Spinal cord (tissue), 10 donors: ENCODE results near the gene ADSL. TPM values are rescaled to one million over a fixed set of nuclear protein-coding genes. Genes with fewer than 3 reads are reported as not detected.
A peak's percentile ranks its signal among the peaks of the same experiment; 100 is the strongest.

ENCODE experiments used
- DNase-seq, 6 donors: peaks; one replicate each; pipeline versions ENCODE4 v3.0.0 to v3.0.0-alpha.2; 2013 to 2015; ENCODE audit warnings: low spot score in 6 of 6, low read depth in 4 of 6
- H3K27ac ChIP-seq: one replicate; pipeline ENCODE4 v1.5.1; 2013; ENCODE audit warnings: low read depth, low read length, control low read depth
- H3K27me3 ChIP-seq: one replicate; pipeline ENCODE4 v1.6.1; 2013; ENCODE audit warnings: low read length; ENCODE audit not compliant: control insufficient read depth, insufficient read depth
- H3K36me3 ChIP-seq: one replicate; pipeline ENCODE4 v1.6.1; 2013; ENCODE audit warnings: low read length; ENCODE audit not compliant: control insufficient read depth, insufficient read depth
- H3K4me1 ChIP-seq: one replicate; pipeline ENCODE4 v1.6.1; 2013; ENCODE audit warnings: low read length; ENCODE audit not compliant: control insufficient read depth, insufficient read depth
- H3K4me3 ChIP-seq: one replicate; pipeline ENCODE4 v1.5.1; 2013; ENCODE audit warnings: low read depth, low read length, control low read depth
- H3K9me3 ChIP-seq: one replicate; pipeline ENCODE4 v1.6.1; 2013; ENCODE audit warnings: low read length; ENCODE audit not compliant: control insufficient read depth, insufficient read depth
- whole genome bisulfite sequencing: methylation state at CpG from one replicate; pipeline ENCODE4 v1.1.5; 2013; ENCODE audit warnings: missing lambda C conversion rate; ENCODE audit not compliant: insufficient coverage; 5-methylcytosine and 5-hydroxymethylcytosine counted together
- polyA plus RNA-seq, 2 donors: library from polyadenylated mRNA; unstranded; fragments of 120-200 nt; gene quantifications; one replicate each; pipeline ENCODE4 v1.2.1, GENCODE V29; 2013; ENCODE audit not compliant: insufficient read length in 2 of 2
- total RNA-seq, 2 donors: library from RNA; depleted of rRNA in 1 of 2; stranded (reverse); fragments of 120-200 nt in 1 of 2; fragments of >200 nt in 1 of 2; gene quantifications; one replicate each; pipeline versions ENCODE4 v1.2.3 to v1.2.4, GENCODE V29; 2013 to 2014
- donor health status: healthy.

The ADSL gene
- total and polyA plus RNA-seq, 4 donors, result 50.3 to 77.2 (median 64.2) TPM

- peak in 2 of 6 donors; percentile 64 to 77 for DNase-seq
Measured at GRCh38 chr22:40396882-40397281, 50.6 kb downstream of the ADSL start.

GRCh38 chr22:40397396-40397795 lies 51.1 kb downstream of the ADSL start:
- Histone ChIP-seq H3K4me1 (peaks cover 9% of the 10 kb centered on the region), H3K36me3 (peaks cover 17% of the 10 kb centered on the region), H3K27ac (no peak overlapping the region), H3K9me3 (no peaks in the 10 kb centered on the region), H3K27me3 (no peaks in the 10 kb centered on the region), H3K4me3 (no peak overlapping the region)
- 25% methylated on average over 1 of the region's 1 CpG for WGBS
- DNase-seq, result no peak

More at GRCh38 chr22:40396882-40397281, 50.6 kb downstream of the ADSL start:
- H3K4me3 ChIP-seq, result no peak overlapping the region
- H3K36me3 ChIP-seq, result peaks cover 15% of the 10 kb centered on the region
- H3K27me3 ChIP-seq, result no peaks in the 10 kb centered on the region
- peaks cover 9% of the 10 kb centered on the region for H3K4me1 ChIP-seq
- peak overlapping the region; percentile 3 for H3K27ac ChIP-seq
- H3K9me3 ChIP-seq, result no peaks in the 10 kb centered on the region
- WGBS, result 13% methylated on average over 1 of the region's 4 CpGs

- no peak overlapping the region for H3K27ac ChIP-seq
- H3K9me3 ChIP-seq, result no peaks in the 10 kb centered on the region
- peaks cover 9% of the 10 kb centered on the region for H3K4me1 ChIP-seq
- H3K36me3 ChIP-seq, result peaks cover 29% of the 10 kb centered on the region
- peak in 2 of 6 donors; percentile 26 to 43 for DNase-seq
- H3K4me3 ChIP-seq, result no peak overlapping the region
- WGBS, result 67% methylated on average over 1 of the region's 2 CpGs
- H3K27me3 ChIP-seq, result no peaks in the 10 kb centered on the region
Measured at GRCh38 chr22:40399621-40400020, 53.3 kb downstream of the ADSL start.

- Histone ChIP-seq H3K4me3 (no peak overlapping the region), H3K9me3 (no peaks in the 10 kb centered on the region), H3K27me3 (no peaks in the 10 kb centered on the region), H3K4me1 (peaks cover 9% of the 10 kb centered on the region), H3K27ac (no peak overlapping the region), H3K36me3 (peaks cover 35% of the 10 kb centered on the region)
- no peak for DNase-seq
- 95% methylated on average over 10 of the region's 15 CpGs for WGBS
Measured at GRCh38 chr22:40400159-40400558, 53.9 kb downstream of the ADSL start.

GRCh38 chr22:40401532-40401931 lies 55.2 kb downstream of the ADSL start:
- no peaks in the 10 kb centered on the region for H3K9me3 ChIP-seq
- peaks cover 49% of the 10 kb centered on the region for H3K36me3 ChIP-seq
- no peaks in the 10 kb centered on the region for H3K27me3 ChIP-seq
- DNase-seq, result no peak
- H3K27ac ChIP-seq, result no peak overlapping the region
- peaks cover 9% of the 10 kb centered on the region for H3K4me1 ChIP-seq
- no peak overlapping the region for H3K4me3 ChIP-seq
- 93% methylated on average over 4 of the region's 4 CpGs for WGBS

GRCh38 chr22:40401981-40402406 lies 55.7 kb downstream of the ADSL start:
- H3K9me3 ChIP-seq, result no peaks in the 10 kb centered on the region
- no peak overlapping the region for H3K4me3 ChIP-seq
- 92% methylated on average over 6 of the region's 8 CpGs for WGBS
- H3K27me3 ChIP-seq, result no peaks in the 10 kb centered on the region
- peaks cover 7% of the 10 kb centered on the region for H3K4me1 ChIP-seq
- no peak for DNase-seq
- H3K36me3 ChIP-seq, result peaks cover 53% of the 10 kb centered on the region
- no peak overlapping the region for H3K27ac ChIP-seq

- H3K4me3 ChIP-seq, result no peak overlapping the region
- H3K36me3 ChIP-seq, result peaks cover 65% of the 10 kb centered on the region
- no peaks in the 10 kb centered on the region for H3K27me3 ChIP-seq
- no peak for DNase-seq
- no peaks in the 10 kb centered on the region for H3K9me3 ChIP-seq
- H3K27ac ChIP-seq, result no peak overlapping the region
- no peaks in the 10 kb centered on the region for H3K4me1 ChIP-seq
- WGBS, result 92% methylated on average over 2 of the region's 3 CpGs
Measured at GRCh38 chr22:40403141-40403540, 56.8 kb downstream of the ADSL start.

- 93% methylated on average over 7 of the region's 7 CpGs for WGBS
- no peak for DNase-seq
- no peaks in the 10 kb centered on the region for H3K27me3 ChIP-seq
- no peaks in the 10 kb centered on the region for H3K4me1 ChIP-seq
- H3K9me3 ChIP-seq, result no peaks in the 10 kb centered on the region
- H3K36me3 ChIP-seq, result peaks cover 70% of the 10 kb centered on the region
- no peak overlapping the region for H3K27ac ChIP-seq
- H3K4me3 ChIP-seq, result no peak overlapping the region
Measured at GRCh38 chr22:40403651-40404050, 57.4 kb downstream of the ADSL start.

GRCh38 chr22:40404251-40405177 lies 58.2 kb downstream of the ADSL start:
- DNase-seq, result no peak
- no peak overlapping the region for H3K27ac ChIP-seq
- H3K9me3 ChIP-seq, result no peaks in the 10 kb centered on the region
- 92% methylated on average over 24 of the region's 25 CpGs for WGBS
- no peaks in the 10 kb centered on the region for H3K4me1 ChIP-seq
- peaks cover 78% of the 10 kb centered on the region for H3K36me3 ChIP-seq
- no peak overlapping the region for H3K4me3 ChIP-seq
- no peaks in the 10 kb centered on the region for H3K27me3 ChIP-seq
